HG03097 (cell line): ENCODE results near the gene FCER1G.

Source experiments
- ATAC-seq: cut with Tn5 transposase; IDR thresholded peaks from one replicate; pipeline ENCODE4 v1.9.1; 2021; ENCODE audit not compliant: unreplicated experiment, low FRiP score

The FCER1G gene

GRCh38 chr1:161187311-161187710 is 27.8 kb upstream of the FCER1G start:
- ATAC-seq = no peak

GRCh38 chr1:161188381-161188780 is 26.7 kb upstream of the FCER1G start:
- ATAC-seq = no peak

- no peak for ATAC-seq
Measured at GRCh38 chr1:161189036-161189435, 26.1 kb upstream of the FCER1G start.

- no peak for ATAC-seq
Measured at GRCh38 chr1:161190962-161191521, 24.1 kb upstream of the FCER1G start.

GRCh38 chr1:161191971-161192370 is 23.1 kb upstream of the FCER1G start:
- no peak for ATAC-seq

- peak; percentile 48 for ATAC-seq
Measured at GRCh38 chr1:161192476-161193465, 22.3 kb upstream of the FCER1G start.

- ATAC-seq = no peak
Measured at GRCh38 chr1:161193561-161194235, 21.4 kb upstream of the FCER1G start.

GRCh38 chr1:161195171-161195570 is 19.9 kb upstream of the FCER1G start:
- ATAC-seq = no peak

- ATAC-seq = no peak
Measured at GRCh38 chr1:161196111-161196510, 19.0 kb upstream of the FCER1G start.

- ATAC-seq = no peak
Measured at GRCh38 chr1:161196521-161197451, 18.3 kb upstream of the FCER1G start.

GRCh38 chr1:161197560-161198193 is 17.4 kb upstream of the FCER1G start:
- ATAC-seq = no peak

GRCh38 chr1:161198194-161198896 is 16.8 kb upstream of the FCER1G start:
- no peak for ATAC-seq

- ATAC-seq = no peak
Measured at GRCh38 chr1:161198897-161199431, 16.1 kb upstream of the FCER1G start, which contains the start of gene ADAMTS4. TSS of gene ADAMTS4 (minus strand) at chr1:161199054. CDS start at chr1:161198627, 427 bp downstream.

- ATAC-seq = no peak
Measured at GRCh38 chr1:161199506-161200139, 15.5 kb upstream of the FCER1G start.

GRCh38 chr1:161200421-161200991 is 14.6 kb upstream of the FCER1G start:
- ATAC-seq = no peak

- ATAC-seq = no peak
Measured at GRCh38 chr1:161200992-161201835, 13.9 kb upstream of the FCER1G start.
